KG1 (cell line): ENCODE data around the gene TOLLIP.
"Not testable (repeated sequence)": the region's sequence is repeated elsewhere in the genome, so short reads cannot be mapped to it uniquely, and the experiment has no call there.

ENCODE experiments used
- DNase-seq: peaks from one replicate; lab custom pipeline; 2025; lab: John Stamatoyannopoulos, UW

The TOLLIP gene

GRCh38 chr11:1245717-1246116 lies 63.7 kb downstream of the TOLLIP start:
- DNase-seq: not testable (repeated sequence)

DNA sequence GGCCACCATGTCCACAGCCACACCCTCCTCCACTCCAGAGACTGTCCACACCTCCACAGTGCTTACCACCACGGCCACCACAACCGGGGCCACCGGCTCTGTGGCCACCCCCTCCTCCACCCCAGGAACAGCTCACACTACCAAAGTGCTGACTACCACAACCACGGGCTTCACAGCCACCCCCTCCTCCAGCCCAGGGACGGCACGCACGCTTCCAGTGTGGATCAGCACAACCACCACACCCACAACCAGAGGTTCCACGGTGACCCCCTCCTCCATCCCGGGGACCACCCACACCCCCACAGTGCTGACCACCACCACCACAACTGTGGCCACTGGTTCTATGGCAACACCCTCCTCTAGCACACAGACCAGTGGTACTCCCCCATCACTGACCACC lies 64.9 kb downstream of the TOLLIP start:
- DNase-seq: not testable (repeated sequence)

DNA sequence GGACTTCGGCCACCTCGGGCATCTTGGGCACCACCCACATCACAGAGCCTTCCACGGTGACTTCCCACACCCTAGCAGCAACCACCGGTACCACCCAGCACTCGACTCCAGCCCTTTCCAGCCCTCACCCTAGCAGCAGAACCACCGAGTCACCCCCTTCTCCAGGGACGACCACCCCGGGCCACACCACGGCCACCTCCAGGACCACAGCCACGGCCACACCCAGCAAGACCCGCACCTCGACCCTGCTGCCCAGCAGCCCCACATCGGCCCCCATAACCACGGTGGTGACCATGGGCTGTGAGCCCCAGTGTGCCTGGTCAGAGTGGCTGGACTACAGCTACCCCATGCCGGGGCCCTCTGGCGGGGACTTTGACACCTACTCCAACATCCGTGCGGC lies 65.9 kb downstream of the TOLLIP start:
- not testable (repeated sequence) for DNase-seq

DNA sequence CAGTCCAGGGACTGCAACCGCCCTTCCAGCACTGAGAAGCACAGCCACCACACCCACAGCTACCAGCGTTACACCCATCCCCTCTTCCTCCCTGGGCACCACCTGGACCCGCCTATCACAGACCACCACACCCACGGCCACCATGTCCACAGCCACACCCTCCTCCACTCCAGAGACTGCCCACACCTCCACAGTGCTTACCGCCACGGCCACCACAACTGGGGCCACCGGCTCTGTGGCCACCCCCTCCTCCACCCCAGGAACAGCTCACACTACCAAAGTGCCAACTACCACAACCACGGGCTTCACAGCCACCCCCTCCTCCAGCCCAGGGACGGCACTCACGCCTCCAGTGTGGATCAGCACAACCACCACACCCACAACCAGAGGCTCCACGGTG lies 66.7 kb downstream of the TOLLIP start:
- not testable (repeated sequence) for DNase-seq

DNA sequence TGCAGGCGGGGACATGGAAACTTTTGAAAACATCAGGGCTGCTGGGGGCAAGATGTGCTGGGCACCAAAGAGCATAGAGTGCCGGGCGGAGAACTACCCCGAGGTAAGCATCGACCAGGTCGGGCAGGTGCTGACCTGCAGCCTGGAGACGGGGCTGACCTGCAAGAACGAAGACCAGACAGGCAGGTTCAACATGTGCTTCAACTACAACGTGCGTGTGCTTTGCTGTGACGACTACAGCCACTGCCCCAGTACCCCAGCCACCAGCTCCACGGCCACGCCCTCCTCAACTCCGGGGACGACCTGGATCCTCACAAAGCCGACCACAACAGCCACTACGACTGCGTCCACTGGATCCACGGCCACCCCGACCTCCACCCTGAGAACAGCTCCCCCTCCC lies 67.1 kb downstream of the TOLLIP start:
- DNase-seq: no peak

- no peak for DNase-seq
Measured at GRCh38 chr11:1241706-1242105, 67.7 kb downstream of the TOLLIP start.

DNA sequence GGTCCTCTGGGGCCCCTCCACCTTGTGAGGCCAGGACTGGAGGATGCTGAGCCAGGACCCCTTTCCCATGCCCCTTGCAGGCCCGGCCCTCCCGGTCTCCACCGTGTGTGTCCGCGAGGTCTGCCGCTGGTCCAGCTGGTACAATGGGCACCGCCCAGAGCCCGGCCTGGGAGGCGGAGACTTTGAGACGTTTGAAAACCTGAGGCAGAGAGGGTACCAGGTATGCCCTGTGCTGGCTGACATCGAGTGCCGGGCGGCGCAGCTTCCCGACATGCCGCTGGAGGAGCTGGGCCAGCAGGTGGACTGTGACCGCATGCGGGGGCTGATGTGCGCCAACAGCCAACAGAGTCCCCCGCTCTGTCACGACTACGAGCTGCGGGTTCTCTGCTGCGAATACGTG lies 68.7 kb downstream of the TOLLIP start:
- no peak for DNase-seq

- DNase-seq: no peak
Measured at GRCh38 chr11:1239596-1240205, 69.7 kb downstream of the TOLLIP start.

- no peak for DNase-seq
Measured at GRCh38 chr11:1238767-1239595, 70.5 kb downstream of the TOLLIP start.

GRCh38 chr11:1237851-1238250 lies 71.6 kb downstream of the TOLLIP start:
- no peak for DNase-seq

- DNase-seq: no peak
Measured at GRCh38 chr11:1237128-1237580, 72.3 kb downstream of the TOLLIP start.

- DNase-seq: no peak
Measured at GRCh38 chr11:1236316-1237127, 72.9 kb downstream of the TOLLIP start.

- DNase-seq: no peak
Measured at GRCh38 chr11:1235901-1236315, 73.5 kb downstream of the TOLLIP start.

DNA sequence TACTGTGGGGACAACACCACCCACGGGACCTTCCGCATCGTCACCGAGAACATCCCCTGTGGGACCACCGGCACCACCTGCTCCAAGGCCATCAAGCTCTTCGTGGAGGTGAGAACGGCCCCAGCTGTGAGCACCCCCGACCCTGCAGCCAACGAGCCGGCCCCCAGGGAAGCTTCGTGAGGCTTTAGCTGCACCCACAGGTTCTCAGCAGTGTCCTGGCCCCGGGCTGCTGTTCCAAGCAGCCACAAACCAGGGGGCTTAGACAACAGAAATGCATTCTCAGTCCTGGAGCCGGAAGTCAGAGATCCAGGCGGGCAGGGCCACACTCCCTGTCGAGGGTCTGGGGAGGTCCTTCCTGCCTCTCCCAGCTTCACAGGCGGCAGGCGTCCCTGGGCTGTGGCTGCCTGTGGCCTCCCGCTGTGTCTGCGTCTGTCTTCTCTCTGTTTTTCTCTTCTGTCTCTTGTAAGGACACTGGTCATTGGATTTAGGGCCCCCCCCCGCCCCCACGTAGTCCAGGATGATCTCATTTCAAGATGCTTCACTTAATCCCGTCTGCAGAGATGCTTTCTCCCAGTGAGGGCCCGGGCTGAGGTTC lies 74.0 kb downstream of the TOLLIP start:
- DNase-seq: no peak

DNA sequence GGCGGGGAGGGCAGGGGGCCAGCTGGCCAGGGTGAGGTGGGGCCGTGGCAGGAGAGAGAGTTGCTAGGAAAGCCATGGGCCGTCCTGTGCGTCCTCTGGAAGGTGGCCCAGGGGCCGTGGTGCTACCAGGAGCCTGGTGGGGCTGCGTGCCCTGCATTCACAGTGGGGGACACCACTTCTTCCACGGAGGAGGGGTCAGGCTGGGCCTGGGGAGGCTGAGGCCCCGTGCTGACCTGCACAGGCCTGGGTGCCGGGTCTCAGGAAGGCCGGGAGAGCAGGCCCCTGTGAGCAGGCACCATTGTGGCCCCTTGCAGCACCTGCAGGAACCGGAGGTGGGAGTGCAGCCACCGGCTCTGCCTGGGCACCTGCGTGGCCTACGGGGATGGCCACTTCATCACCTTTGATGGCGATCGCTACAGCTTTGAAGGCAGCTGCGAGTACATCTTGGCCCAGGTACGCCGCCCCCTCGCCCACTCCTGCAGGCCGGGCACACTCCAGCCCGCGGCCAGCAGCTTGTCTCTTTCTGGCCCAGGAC lies 74.6 kb downstream of the TOLLIP start:
- DNase-seq: no peak

DNA sequence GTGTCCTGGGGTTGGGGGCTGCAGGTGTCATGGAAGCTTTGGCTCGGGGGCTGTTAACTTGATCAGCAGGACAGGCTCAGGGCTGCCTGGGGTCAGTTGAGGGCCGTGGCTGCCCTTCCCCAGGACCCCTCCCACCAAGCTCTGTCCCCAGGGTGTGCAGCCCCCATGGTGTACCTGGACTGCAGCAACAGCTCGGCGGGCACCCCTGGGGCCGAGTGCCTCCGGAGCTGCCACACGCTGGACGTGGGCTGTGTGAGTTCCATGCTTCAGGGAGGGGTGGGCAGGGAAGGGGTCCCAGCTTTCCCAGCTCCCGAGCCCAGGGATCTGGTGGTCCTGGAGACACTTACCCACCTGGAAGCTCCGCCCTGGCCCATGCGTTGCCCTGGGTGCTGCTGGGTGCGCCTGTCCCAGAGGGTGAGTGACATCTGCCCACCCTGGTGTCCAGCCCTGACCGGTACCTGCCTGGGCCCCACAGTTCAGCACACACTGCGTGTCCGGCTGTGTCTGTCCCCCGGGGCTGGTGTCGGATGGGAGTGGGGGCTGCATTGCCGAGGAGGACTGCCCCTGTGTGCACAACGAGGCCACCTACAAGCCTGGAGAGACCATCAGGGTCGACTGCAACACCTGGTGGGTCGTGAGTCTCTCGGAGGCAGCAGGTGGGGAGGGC lies 75.2 kb downstream of the TOLLIP start:
- DNase-seq: no peak

GRCh38 chr11:1233351-1234053 lies 75.9 kb downstream of the TOLLIP start:
- DNase-seq: no peak

DNA sequence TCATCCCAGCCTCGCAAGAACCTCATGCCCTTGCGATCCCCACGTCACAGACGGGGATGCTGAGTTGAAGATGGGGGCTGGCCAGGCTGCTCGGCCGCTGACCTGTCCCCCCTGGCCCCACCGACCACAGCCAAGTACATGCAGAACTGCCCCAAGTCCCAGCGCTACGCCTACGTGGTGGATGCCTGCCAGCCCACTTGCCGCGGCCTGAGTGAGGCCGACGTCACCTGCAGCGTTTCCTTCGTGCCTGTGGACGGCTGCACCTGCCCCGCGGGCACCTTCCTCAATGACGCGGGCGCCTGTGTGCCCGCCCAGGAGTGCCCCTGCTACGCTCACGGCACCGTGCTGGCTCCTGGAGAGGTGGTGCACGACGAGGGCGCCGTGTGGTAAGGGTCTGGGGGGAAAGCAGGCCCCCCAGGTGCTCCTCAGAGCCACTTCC lies 76.5 kb downstream of the TOLLIP start:
- DNase-seq: no peak

GRCh38 chr11:1232021-1232882 lies 77.2 kb downstream of the TOLLIP start:
- DNase-seq: no peak
